KMS-11 (cell line): ENCODE data around the gene SDK2.

Experiments
- H2AFZ ChIP-seq: fragments of 200-600 bp; sonication (generic); 2 replicates; pipeline ENCODE4 v1.6.1; 2016; ENCODE audit warnings: antibody characterized with exemption, mixed run types, low read depth
- H3K27ac ChIP-seq: fragments of 200-600 bp; sonication (generic); 2 replicates; pipeline ENCODE4 v1.6.1; 2016; ENCODE audit warnings: mild to moderate bottlenecking, mixed run types
- H3K27me3 ChIP-seq: fragments of 200-600 bp; sonication (generic); 2 replicates; pipeline ENCODE4 v1.6.1; 2017; ENCODE audit warnings: mild to moderate bottlenecking, low read depth, mixed run types, moderate library complexity; ENCODE audit not compliant: insufficient read depth
- H3K36me3 ChIP-seq: fragments of 200-600 bp; sonication (generic); 2 replicates; pipeline ENCODE4 v1.6.1; 2017; ENCODE audit warnings: mild to moderate bottlenecking, mixed run types; ENCODE audit not compliant: insufficient read depth
- H3K4me1 ChIP-seq: fragments of 200-600 bp; sonication (generic); 2 replicates; pipeline ENCODE4 v1.6.1; 2016; ENCODE audit warnings: mild to moderate bottlenecking, low read depth, mixed run types; ENCODE audit not compliant: poor library complexity, severe bottlenecking
- H3K4me2 ChIP-seq: fragments of 200-600 bp; sonication (generic); 2 replicates; pipeline ENCODE4 v1.7.0; 2016; ENCODE audit warnings: mild to moderate bottlenecking, mixed run types
- H3K4me3 ChIP-seq: fragments of 200-600 bp; sonication (generic); IDR thresholded peaks from 2 replicates; pipeline ENCODE4 v1.6.1; 2017; ENCODE audit warnings: low read depth, low read length, mixed read lengths; ENCODE audit not compliant: insufficient read depth
- H3K79me2 ChIP-seq: fragments of 200-600 bp; sonication (generic); 2 replicates; pipeline ENCODE4 v1.6.1; 2016; ENCODE audit warnings: low read depth, mixed run types; ENCODE audit not compliant: insufficient read depth
- H3K9ac ChIP-seq: fragments of 200-600 bp; sonication (generic); 2 replicates; pipeline ENCODE4 v1.6.1; 2016; ENCODE audit warnings: mild to moderate bottlenecking, mixed run types
- H4K20me1 ChIP-seq: fragments of 200-600 bp; sonication (generic); 2 replicates; pipeline ENCODE4 v1.6.1; 2016; ENCODE audit warnings: mild to moderate bottlenecking, mixed run types; ENCODE audit not compliant: insufficient read depth
- CTCF ChIP-seq: fragments of 200-600 bp; sonication (generic); conservative IDR thresholded peaks from 2 replicates; pipeline ENCODE4 v1.6.1; 2017; ENCODE audit warnings: low read depth, mild to moderate bottlenecking, antibody characterized with exemption, low read length, moderate library complexity, mixed read lengths

Gene SDK2

GRCh38 chr17:73642659-73643000 lies 1.6 kb downstream of the SDK2 start:
- no peak overlapping the region for H3K4me3 ChIP-seq
- no peaks in the 10 kb centered on the region for H3K79me2 ChIP-seq
- H3K9ac ChIP-seq, result no peak overlapping the region
- no peak overlapping the region for H2AFZ ChIP-seq
- H3K27me3 ChIP-seq, result peaks cover 34% of the 10 kb centered on the region; the same call in 1 of the 2 replicates
- H4K20me1 ChIP-seq, result no peaks in the 10 kb centered on the region
- no peak overlapping the region for H3K27ac ChIP-seq
- no peak overlapping the region for H3K4me2 ChIP-seq
- TF ChIP-seq CTCF, result no peak
- no peaks in the 10 kb centered on the region for H3K36me3 ChIP-seq
- no peaks in the 10 kb centered on the region for H3K4me1 ChIP-seq

- Histone ChIP-seq H3K36me3 (no peaks in the 10 kb centered on the region), H3K9ac (no peak overlapping the region), H3K4me3 (no peak overlapping the region), H3K4me1 (no peaks in the 10 kb centered on the region), H3K79me2 (no peaks in the 10 kb centered on the region), H2AFZ (no peak overlapping the region), H3K27ac (no peak overlapping the region), H3K4me2 (no peak overlapping the region), H4K20me1 (no peaks in the 10 kb centered on the region), H3K27me3 (peaks cover 36% of the 10 kb centered on the region; the same call in 1 of the 2 replicates)
- no peak for TF ChIP-seq CTCF
These were observed 2.2 kb downstream of the SDK2 start for GRCh38 chr17:73641826-73642600.

- Histone ChIP-seq H3K79me2 (no peaks in the 10 kb centered on the region), H4K20me1 (no peaks in the 10 kb centered on the region), H3K27ac (no peak overlapping the region), H3K36me3 (no peaks in the 10 kb centered on the region), H3K4me2 (no peak overlapping the region), H3K9ac (no peak overlapping the region), H3K4me3 (no peak overlapping the region), H2AFZ (no peak overlapping the region), H3K4me1 (no peaks in the 10 kb centered on the region), H3K27me3 (peaks cover 30% of the 10 kb centered on the region; the same call in 1 of the 2 replicates)
- no peak for TF ChIP-seq CTCF
These were observed 3.6 kb downstream of the SDK2 start for GRCh38 chr17:73640691-73641090.

GRCh38 chr17:73639932-73640331 lies 4.3 kb downstream of the SDK2 start:
- Histone ChIP-seq H3K4me3 (no peak overlapping the region), H3K79me2 (no peaks in the 10 kb centered on the region), H2AFZ (no peak overlapping the region), H3K27ac (no peak overlapping the region), H3K27me3 (peaks cover 37% of the 10 kb centered on the region), H3K4me2 (no peak overlapping the region), H3K4me1 (no peaks in the 10 kb centered on the region), H3K9ac (no peak overlapping the region), H3K36me3 (no peaks in the 10 kb centered on the region), H4K20me1 (no peaks in the 10 kb centered on the region)
- TF ChIP-seq CTCF, result no peak
